Activated CD4-positive, CD25-positive, alpha-beta regulatory T cell treated with anti-CD3 and anti-CD28 coated beads, Interleukin-2, amount 50 U/mL, for 72 hours (primary cell): ENCODE measurements around the gene NEAT1.
"Not testable (repeated sequence)": the region's sequence is repeated elsewhere in the genome, so short reads cannot be mapped to it uniquely, and the experiment has no call there.

Experiments
- DNase-seq: peaks from one replicate; pipeline ENCODE4 v3.0.0; 2021

The NEAT1 gene

DNA sequence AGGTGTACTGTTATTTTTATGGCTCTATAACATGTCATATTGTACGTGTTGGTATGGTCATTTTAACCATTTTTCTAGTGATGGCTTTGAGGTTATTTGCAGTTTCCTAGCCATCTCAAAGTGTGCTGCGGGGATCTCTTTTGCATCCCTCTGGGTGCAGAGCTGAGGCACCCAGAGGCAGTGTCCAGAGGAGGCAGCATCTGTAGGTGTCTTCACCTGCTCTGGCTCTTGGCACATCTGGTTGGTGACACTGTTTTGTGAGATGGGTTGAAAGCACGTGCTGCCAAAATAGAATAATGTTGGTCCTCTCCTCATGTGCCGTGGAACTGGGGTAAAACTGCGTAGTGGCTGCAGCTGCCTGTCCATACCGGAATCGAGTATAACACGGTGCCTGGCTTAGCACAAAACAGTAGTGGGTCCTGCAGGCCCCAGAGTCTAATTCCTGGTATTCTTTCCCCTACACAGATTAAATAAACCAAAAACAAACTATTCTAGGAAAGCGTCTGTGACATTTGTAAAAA lies 12.9 kb downstream of the NEAT1 start:
- no peak for DNase-seq

DNA sequence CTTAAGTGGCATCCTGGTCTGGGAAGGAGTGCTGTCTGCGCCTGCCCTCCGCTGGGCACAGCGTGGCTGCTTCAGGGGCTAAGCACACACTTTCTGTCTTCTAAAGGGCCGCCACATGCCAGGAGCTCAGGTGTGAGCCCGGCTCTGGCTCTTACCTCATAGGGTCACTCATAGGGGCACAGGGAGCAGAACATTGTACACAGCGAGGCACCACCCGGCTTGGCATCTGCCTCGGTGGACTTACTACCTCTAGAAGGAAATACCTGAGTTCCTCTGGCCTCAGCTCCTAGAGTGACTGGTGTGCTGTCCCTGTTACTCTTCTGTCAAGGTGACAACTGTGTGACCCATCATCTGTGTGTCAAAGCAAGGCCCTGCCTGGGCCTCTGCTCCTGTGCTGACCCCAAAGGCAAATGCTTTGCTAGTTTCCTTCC lies 13.4 kb downstream of the NEAT1 start:
- no peak for DNase-seq

DNA sequence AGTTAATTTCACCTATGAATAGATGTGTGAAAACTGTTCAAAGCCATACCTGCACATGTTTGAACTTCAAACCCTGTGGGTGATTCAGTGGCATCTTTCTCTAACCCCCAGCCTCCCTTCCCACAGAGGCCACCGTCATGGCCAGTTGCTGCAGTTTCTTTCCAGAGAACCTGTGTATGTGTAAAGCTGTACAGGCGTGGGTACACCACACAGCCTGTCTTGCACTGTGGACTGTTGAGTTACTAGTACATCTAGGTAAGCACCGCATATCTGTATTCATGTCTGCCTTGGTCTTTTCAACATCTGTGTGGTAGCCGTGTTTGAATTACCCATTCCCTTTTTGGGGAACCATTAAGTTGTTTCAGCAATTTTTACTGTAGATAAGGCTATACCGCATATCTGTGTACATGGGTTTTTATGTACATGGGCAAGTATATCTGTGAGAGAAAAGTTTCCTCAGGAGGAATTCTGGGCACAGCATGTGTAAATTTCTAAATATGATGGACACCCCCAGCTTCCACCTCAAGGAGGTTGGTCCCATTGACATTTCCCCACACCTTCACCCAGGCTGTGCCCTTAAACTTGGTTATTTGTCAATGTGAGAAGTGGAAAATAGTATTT lies 13.9 kb downstream of the NEAT1 start:
- DNase-seq, result no peak

DNA sequence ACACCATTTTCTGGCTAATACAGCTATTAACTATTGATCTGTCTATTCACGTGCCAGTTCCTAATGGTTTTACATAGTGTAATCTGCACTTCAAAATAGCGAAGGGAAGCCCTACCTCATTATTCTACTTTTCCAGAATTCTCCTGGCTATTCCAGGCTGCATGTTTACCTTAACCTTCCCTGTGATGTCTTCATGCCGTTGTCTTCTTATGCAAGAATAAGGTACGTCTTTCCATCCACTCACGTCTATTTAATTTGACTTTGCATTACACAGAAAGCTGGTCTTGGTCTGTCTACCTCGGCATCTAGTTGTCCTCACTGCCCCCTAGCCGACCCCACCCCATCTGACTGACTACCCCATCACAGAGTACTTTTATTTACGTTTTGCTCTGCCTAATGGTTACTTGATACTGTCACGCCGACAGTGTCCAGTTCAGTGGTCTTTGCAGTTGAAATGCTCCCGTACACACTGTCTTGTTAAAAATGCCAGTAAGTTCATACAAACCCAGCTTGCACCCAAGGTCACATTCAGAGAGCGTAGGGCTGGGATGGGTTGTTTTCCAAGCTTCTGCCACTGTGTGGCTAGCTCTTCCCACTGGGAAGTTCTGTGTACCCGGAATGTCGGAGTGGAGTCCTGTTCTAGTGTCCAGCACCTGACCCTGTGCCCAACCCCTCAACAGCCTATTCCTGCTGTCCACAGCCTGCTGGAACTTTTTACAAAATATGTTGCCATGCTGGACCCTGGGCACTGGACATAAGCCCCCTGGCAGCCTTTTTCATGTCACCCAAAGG lies 15.0 kb downstream of the NEAT1 start:
- no peak for DNase-seq

DNA sequence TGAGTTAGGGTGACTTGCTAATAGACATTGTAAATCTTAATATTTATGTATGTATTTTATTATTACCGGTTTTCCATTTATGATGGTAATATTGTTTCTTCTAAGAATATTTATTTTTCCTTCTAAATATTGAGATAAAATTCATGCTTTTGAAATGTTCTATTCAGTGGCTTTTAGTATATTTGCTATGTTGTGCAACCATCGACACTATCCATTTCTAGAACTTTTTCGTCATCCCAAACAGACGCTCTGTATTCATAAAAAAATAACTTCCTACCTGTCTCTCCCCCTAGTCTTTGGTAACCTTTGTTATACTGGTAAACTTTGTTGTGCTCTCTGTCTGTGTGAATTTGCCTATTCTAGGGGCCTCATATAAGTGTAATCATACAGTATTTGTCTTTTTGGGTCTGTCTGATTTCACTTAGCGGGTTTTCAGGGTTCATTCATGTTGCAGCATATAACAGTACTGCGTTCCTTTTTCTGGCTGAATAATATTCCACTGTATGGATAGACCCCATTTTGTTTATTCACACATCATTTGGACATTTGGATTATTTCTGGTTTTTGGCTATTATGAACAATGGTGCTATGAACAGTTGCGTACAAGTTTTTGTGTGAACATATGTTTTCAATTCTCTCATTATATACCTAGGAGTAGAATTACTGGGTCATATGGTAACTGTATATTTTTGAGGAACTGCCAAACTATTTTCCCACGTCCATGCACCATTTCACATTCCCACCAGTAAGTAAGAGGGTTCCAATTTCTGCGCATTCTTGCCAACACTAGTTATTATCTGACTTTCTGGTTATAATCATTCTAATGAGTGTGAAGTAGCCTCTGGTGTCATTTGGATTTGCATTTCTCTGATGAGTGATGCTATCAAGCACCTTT lies 15.9 kb downstream of the NEAT1 start:
- DNase-seq, result no peak

DNA sequence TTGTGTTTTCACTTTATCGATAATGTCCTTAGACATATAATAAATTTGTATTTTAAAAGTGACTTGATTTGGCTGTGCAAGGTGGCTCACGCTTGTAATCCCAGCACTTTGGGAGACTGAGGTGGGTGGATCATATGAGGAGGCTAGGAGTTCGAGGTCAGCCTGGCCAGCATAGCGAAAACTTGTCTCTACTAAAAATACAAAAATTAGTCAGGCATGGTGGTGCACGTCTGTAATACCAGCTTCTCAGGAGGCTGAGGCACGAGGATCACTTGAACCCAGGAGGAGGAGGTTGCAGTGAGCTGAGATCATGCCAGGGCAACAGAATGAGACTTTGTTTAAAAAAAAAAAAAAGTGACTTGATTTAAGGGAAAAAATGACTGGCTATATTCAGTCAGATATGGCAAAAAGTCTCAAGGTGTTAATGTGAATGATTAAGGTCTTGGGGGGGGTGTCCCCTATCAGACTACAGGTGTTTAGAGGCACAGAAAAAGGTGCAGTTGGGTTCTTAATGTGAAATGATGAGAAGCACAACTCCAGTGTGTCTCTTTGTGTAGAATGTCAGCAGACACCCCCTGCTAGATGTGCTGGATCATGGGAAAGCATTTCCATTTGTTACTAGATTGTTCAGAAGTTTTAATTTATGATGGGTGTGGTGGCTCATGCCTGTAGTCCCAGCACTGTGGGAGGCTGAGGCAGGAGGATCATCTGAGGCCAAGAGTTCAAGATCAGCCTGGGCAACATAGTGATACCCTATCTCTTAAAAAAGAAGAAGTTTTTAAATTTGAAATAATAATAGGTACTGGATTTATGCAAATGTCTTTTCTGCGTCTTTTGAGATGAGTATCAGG lies 17.0 kb downstream of the NEAT1 start:
- DNase-seq, result no peak

DNA sequence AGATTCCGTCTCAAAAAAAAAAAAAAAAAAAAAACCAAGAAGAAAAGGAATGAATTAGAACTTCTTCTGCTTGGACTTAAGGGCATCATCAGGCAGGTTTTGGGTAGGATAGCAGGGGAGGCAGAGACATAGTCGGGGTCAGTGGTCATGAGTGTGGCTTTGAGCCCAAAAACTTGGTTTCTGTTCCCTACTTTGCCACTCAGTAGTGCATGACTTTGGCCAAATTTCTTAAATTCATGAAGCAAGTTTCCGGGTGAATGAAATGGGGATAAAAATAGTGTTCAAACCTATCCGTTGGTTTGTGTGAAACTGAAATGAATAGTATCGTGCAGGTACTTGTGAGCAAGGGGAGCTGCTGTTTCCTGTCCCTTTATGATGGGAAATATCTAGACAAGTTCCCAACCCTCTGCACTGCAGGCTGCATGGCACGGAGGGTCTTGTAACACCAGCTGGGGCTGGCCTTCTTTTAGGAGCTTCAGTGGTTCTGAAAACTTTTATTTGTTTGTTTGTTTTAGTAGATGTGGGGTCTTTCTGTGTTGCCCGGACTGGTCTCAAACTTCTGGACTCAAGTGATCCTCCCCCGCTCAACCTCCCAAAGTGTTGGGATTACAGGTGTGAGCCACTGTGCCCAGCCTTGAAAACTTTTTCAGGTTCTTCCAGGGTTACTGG lies 18.4 kb downstream of the NEAT1 start:
- DNase-seq, result no peak

DNA sequence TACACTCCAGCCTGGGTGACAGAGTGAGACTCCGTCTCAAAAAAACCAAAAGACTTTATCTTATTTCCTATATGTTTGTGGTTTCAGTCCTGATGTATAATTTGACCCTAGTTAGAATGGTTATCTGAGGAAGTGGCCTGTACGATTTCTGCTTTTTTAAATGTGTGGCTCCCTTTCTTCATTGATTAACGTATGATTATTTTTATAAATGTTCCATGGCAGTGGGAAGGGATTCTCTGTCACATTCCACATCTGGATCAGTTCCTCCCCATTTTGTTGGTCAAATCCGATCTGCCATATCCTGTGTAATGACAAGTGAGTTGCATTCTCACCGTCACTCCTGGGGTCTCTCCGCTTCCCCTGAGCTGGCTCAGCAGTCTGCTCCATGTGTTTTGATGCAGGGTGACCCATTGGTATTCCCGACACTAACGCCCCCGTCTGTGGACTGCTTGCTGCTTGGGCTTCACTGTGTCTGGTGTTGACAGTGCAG lies 20.3 kb downstream of the NEAT1 start:
- DNase-seq, result no peak

DNA sequence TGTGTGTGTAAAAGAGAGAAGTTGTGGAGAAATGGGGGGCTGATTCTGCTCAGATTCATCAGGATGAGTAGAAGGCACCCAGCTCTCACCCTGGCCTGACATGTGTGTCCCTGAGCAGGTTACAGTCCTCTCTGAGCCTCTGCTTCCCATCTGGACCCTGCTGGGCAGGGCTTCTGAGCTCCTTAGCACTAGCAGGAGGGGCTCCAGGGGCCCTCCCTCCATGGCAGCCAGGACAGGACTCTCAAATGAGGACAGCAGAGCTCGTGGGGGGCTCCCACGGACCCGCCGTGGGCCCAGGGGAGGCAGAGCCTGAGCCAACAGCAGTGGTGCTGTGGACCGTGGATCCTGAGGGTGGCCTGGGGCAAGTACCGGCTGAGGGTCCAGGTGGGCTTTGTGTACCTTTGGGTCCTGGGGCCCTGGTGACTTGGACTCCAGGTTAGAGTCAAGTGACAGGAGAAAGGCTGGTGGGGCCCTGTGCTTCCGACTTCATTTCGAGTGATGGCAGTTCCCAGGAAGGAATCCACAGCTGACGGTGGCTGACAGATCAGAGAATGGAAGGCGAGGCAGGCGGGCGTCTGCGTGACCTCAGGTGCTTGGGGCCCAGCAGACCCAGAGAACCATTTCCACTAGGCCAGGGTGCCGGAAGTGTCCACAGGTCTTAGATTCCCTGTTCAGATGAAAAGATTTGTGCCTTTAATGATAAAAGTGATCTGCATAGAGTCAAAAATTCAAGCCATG lies 21.9 kb downstream of the NEAT1 start:
- DNase-seq, result no peak

DNA sequence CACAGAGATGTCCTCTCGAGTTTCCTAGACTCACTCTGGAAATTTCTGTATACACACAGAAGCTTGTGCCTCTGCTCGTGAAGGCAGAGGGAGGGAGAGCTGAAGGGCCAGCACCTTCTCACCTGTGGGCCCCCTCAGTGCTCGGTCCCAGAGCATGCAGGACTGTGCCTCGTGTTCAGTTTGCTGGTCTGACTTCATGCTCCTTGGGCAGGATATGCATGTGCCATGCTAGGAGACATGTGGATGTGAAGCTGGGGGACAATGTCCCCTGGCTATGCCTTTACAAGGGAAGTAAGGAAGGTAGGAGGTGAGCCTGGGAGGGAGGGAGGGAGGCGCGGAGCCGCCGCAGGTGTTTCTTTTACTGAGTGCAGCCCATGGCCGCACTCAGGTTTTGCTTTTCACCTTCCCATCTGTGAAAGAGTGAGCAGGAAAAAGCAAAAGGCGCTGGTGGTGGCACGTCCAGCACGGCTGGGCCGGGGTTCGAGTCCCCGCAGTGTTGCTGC lies 22.6 kb downstream of the NEAT1 start:
- no peak for DNase-seq

DNA sequence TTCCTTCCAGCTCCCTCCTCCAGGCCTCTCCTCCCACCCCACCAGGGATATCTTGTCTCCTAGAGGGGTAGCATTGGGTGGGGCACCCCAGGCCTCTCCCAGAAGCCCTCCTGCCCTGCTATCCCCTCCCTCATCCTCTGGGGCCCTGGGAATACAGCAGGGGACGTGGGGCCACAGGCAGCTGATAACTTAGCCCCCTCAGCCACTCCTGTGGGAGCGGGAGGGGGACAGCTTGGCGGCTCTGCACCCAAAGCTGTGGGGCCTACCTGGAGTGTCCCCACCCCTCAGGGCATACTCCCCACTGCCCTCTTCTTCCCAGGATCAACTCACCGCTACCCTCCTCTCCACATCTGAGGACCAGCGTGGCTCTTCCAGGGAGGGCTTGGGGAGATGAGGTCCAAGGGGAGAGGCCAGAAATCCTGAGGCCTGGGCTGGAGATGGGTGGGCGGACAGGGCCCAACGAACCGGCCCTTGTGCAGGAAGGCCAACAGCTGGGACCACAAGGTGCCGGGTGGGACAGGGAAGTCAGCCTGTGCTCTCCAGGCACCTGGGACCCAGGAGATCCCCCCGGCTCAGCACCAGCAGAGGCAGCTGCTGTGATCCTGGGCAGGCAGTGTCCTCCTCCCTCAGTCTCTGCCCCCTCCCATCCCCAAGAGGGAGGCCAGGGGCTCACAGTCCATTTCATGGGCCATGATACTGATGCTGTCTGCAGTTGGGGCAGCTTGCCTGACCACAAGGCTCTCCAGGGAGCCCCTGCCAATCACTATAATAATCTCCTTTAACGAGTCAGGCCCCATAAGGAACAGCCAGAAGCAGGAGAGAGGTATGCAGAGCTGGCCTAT lies 23.2 kb downstream of the NEAT1 start:
- no peak for DNase-seq

DNA sequence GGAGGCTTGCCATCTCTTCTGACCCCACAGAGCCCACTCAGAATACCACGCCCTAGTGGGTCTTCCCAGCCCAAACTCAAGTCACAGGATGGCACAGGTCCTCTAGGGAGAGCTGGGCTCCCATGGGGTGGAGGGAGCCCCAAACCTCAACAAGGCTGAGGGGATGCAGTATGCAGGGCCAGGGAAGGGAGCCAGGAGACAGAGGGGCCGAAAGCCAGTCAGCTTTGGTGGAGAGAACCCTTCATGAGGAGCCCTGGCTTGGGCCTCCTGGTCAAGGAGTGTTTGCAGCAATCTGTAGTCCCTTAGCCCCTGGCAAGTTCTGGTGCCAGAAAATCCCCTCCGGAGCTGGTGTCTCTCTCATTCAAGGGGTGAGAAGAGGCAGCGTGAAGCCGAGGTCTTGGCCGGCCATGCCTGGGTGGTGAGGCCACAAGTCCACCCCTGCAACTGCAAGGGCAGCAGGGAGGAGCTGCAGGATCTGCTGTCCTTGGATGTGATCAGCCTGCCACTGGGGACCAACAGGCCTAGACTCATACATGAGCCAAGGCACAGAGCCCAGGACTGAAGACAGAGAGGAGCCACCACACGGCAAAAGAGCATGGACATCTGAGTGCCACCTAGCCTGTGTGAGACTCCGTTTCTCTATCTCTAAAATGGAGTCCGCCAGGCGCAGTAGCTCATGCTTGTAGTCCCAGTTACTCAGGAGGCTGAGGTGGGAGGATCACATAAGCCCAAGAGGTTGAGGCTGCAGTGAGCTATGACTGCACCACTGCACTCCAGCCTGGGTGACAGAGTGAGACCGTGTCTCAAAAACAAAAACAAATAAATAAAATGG lies 24.1 kb downstream of the NEAT1 start:
- DNase-seq, result no peak

DNA sequence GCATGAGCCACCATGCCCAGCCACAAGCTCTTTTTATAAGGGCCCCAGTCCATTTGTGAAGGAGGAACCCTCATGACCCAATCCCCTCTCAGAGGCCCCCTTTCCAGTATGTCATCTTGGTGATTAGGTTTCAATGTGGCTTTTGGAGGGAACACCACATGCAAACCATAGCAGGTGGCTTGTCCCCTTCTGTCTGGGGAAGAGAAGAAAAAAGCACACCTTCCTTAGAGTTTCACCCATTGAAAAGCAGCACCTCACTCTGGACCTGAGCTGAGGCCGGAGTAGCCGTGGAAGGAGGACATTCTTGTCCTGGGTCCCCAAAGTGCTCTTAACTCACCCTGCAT lies 25.4 kb downstream of the NEAT1 start:
- DNase-seq, result no peak

DNA sequence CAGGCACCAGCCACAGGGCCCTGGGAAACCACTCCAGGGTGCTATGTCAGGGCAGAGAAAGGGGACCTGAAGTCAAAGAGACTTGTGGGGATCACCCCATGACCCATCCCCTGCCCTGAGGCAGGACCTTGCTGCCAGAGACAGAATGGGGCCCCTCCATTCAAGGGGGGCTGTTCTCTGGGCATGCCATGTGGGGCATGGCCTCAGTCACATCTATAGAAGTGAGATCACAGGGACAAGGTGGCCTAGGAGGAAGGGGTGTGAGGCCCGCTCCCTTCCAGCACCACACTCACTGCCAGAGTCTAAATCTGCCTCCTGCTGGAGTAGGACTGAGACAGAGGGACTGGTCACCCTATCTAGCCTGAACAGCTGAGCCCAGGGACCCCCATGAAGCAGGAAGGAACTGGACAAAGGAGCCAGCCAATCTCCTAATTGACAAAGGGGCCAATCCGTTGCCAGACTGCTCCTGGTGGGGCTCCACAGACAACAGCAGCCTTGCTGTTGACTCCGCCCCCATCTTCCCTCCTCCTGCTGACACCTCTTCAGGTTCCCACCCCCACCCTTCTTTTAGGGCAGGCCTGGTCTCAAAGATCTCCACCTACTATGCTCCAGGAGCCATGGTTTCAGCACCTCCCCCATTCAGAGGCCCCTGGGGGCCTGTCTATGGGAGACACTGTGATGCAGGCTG lies 26.0 kb downstream of the NEAT1 start:
- DNase-seq, result no peak

DNA sequence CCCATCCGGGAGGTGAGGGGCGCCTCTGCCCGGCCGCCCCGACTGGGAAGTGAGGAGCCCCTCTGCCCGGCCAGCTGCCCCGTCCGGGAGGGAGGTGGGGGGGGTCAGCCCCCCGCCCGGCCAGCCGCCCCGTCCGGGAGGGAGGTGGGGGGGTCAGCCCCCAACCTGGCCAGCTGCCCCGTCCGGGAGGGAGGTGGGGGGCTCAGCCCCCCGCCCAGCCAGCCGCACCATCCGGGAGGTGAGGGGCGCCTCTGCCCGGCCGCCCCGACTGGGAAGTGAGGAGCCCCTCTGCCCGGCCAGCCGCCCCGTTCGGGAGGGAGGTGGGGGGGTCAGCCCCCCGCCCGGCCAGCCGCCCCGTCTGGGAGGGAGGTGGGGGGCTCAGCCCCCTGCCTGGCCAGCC lies 28.7 kb downstream of the NEAT1 start:
- not testable (repeated sequence) for DNase-seq

DNA sequence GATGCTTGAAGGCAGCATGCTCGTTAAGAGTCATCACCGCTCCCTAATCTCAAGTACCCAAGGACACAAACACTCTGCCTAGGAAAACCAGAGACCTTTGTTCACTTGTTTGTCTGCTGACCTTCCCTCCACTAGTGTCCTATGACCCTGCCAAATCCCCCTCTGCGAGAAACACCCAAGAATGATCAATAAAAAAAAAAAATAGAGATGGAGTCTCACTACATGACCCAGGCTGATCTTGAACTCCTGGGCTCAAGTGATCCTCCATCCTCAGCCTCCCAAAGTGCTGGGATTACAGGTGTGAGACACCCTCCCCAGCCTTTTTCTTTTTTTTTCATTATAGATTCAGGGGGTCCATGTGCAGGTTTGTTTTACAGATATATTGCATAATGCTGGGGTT lies 29.7 kb downstream of the NEAT1 start:
- not testable (repeated sequence) for DNase-seq

DNA sequence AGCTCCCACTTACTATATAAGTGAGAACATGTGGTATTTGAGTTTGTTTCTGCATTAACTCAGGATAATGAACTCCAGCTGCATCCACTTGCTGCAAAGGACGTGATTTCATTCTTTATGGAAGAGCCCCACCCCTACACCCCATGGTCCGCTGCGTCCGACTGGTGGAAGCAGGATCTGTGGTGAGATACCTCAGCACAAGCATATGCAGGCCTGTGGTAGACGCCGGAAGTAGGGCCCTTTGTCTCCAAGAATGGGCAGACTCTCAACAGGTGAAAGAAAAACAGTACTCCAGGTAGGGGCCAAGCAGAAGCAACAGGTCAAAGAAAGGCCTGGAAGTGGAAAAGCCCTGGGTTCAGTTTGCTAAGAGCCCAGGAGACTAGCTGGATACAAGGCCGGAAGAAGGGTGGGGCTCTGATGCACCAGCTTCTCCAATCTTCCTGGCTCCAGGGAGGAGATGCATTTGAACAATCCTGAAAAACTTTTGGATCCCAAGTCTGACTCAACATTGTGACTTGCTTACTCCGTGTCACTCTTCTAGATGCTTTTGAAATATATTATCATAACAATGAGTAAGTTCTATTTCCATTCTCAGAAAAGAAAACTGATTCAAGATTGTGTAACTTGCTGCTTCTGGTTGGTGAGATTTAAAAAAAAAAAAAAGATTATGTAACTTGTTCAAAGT lies 30.4 kb downstream of the NEAT1 start:
- no peak for DNase-seq

DNA sequence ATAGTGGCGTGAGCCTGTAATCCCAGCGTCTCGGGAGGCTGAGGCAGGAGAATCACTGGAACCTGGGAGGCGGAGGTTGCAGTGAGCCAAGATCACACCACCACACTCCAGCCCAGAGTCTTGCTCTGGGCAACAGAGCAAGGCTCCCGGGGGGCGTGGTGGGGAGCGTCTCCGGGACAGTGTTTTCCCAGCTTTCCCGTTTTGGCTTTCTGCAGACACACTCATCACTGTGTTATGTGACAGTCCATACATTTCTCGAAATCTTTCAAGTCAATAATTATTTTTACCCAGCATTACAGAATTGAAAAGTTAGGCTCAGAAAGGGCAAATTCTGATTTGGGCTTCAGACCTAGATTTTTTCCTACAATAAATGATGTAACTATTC lies 31.7 kb downstream of the NEAT1 start:
- no peak for DNase-seq
